Spleen (tissue), 7 donors: ENCODE results near the gene HGF.

ENCODE experiments used
- POLR2A ChIP-seq, 3 donors: fragments of 450-650 bp; IDR thresholded peaks; one replicate each; pipeline ENCODE4 v1.5.1; 2017; ENCODE audit warnings: antibody characterized with exemption in 3 of 3, mild to moderate bottlenecking in 1 of 3
- POLR2AphosphoS5 ChIP-seq, 3 donors: sonication (generic); formaldehyde crosslinking; IDR thresholded peaks; one replicate each; pipeline ENCODE4 v1.5.1; 2017; ENCODE audit warnings: antibody characterized with exemption in 3 of 3
- TF ChIP-seq, protein P1 (sequence below), 11 experiments: fragments of 200-600 bp in 7 of 11; fragments of 450-650 bp in 4 of 11; sonication (generic) in 4 of 11; IDR thresholded peaks in 8 of 11; conservative IDR thresholded peaks in 3 of 11; 1 replicate in 7 of 11; 2 replicates in 4 of 11; pipeline versions ENCODE4 v1.4.0 to v1.8.0; 2016 to 2021; ENCODE audit warnings: antibody characterized with exemption in 11 of 11, inconsistent platforms in 4 of 11, mild to moderate bottlenecking in 1 of 11
- donor health status: DM: no; HTN: no; CAD: no; lungs with moderate emphysema.
- donor health status: DM: no; HTN: no; CAD: no.
- donor health status: DM: no; HTN: no; CAD: no.

DNA sequence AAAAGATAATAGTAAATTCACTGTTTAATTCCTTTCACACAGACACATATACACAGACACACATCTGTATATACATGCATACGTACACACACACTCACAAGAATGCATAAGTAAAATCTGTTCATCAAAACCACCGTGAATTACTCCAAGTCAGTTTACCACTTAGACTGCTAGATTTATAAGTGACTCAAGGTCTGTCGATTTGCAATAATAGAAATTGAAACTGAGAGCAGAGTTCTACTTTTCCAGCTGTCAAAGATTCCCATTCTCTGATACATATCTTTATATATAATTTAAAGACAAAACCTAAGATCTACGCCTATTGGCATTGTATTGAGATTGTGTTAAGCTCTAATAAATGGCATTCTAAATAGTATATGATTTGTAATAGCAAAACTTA, 9.9 kb upstream of the HGF start:
- TF ChIP-seq, protein P1, sequence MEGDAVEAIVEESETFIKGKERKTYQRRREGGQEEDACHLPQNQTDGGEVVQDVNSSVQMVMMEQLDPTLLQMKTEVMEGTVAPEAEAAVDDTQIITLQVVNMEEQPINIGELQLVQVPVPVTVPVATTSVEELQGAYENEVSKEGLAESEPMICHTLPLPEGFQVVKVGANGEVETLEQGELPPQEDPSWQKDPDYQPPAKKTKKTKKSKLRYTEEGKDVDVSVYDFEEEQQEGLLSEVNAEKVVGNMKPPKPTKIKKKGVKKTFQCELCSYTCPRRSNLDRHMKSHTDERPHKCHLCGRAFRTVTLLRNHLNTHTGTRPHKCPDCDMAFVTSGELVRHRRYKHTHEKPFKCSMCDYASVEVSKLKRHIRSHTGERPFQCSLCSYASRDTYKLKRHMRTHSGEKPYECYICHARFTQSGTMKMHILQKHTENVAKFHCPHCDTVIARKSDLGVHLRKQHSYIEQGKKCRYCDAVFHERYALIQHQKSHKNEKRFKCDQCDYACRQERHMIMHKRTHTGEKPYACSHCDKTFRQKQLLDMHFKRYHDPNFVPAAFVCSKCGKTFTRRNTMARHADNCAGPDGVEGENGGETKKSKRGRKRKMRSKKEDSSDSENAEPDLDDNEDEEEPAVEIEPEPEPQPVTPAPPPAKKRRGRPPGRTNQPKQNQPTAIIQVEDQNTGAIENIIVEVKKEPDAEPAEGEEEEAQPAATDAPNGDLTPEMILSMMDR (IDR thresholded peaks at IDR 0.05 in 8 of 11, conservative IDR thresholded peaks at IDR 0.05 in 3 of 11): no peak
- TF ChIP-seq POLR2A (IDR thresholded peaks at IDR 0.05): no peak
- TF ChIP-seq POLR2AphosphoS5 (IDR thresholded peaks at IDR 0.05): no peak
